Body of pancreas (tissue), 4 donors: ENCODE results near the gene AMZ2.

Experiments used
- CTCF ChIP-seq, 7 experiments: fragments of 450-650 bp in 4 of 7; fragments of 200-600 bp in 3 of 7; sonication (generic) in 3 of 7; IDR thresholded peaks; one replicate each; pipeline ENCODE4 v1.5.1; 2016 to 2019; ENCODE audit warnings: antibody characterized with exemption in 7 of 7
- POLR2A ChIP-seq, 3 donors: fragments of 450-650 bp; IDR thresholded peaks; one replicate each; pipeline ENCODE4 v1.6.1; 2016; ENCODE audit warnings: antibody characterized with exemption in 3 of 3, mild to moderate bottlenecking in 2 of 3

DNA sequence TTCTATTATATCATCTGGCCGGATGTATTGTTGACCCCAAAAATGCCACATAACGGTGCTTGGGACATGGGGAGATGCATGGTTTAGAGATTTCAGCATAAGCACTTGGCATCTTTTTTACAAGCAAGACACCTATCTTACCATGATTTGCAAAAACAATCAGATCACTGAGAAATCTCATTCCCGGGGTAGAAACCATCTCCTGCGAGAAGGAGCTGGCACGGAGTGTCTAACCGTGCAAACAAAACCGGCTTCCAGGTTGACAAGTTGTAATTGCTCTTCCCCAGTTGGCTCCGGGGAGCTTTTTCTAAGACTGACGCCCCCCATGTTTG, 42.1 kb downstream of the AMZ2 start:
- TF ChIP-seq CTCF (IDR thresholded peaks at IDR 0.05) = no peak
- TF ChIP-seq POLR2A (IDR thresholded peaks at IDR 0.05) = no peak
